Small intestine (tissue), 7 donors: ENCODE data around the gene PARD3. TPM values are rescaled to one million over a fixed set of nuclear protein-coding genes. Genes with fewer than 3 reads are reported as not detected.
A peak's percentile ranks its signal among the peaks of the same experiment; 100 is the strongest.

Source experiments
- DNase-seq, 2 donors: peaks; one replicate each; pipeline versions ENCODE4 v3.0.0 to v3.0.0-alpha.2; 2013
- FAIRE-seq: peaks from 2 replicates; lab custom pipeline; 2012; peaks lifted over from hg19 to GRCh38; lab: Jason Lieb, UNC
- H3K27ac ChIP-seq, 3 donors: one replicate each; pipeline ENCODE4 v1.5.1; 2013; ENCODE audit warnings: low read length in 2 of 3, mild to moderate bottlenecking in 2 of 3, control low read depth in 1 of 3, inconsistent platforms in 1 of 3, low read depth in 1 of 3, moderate library complexity in 1 of 3
- H3K27me3 ChIP-seq, 3 donors: one replicate each; pipeline ENCODE4 v1.6.1; 2013; ENCODE audit warnings: low read length in 3 of 3, inconsistent platforms in 1 of 3; ENCODE audit not compliant: control insufficient read depth in 3 of 3, insufficient read depth in 3 of 3
- H3K36me3 ChIP-seq, 3 donors: one replicate each; pipeline ENCODE4 v1.6.1; 2013; ENCODE audit warnings: low read length in 3 of 3, inconsistent platforms in 1 of 3, low read depth in 1 of 3, mild to moderate bottlenecking in 1 of 3, moderate library complexity in 1 of 3; ENCODE audit not compliant: control insufficient read depth in 3 of 3, insufficient read depth in 2 of 3
- H3K4me1 ChIP-seq, 3 donors: one replicate each; pipeline ENCODE4 v1.6.1; 2013; ENCODE audit warnings: low read length in 2 of 3, inconsistent platforms in 1 of 3, low read depth in 1 of 3, mild to moderate bottlenecking in 1 of 3, moderate library complexity in 1 of 3; ENCODE audit not compliant: control insufficient read depth in 3 of 3, insufficient read depth in 2 of 3
- H3K4me3 ChIP-seq, 3 donors: one replicate each; pipeline ENCODE4 v1.5.1; 2013; ENCODE audit warnings: low read length in 3 of 3, control low read depth in 1 of 3, inconsistent platforms in 1 of 3, low read depth in 1 of 3, mild to moderate bottlenecking in 1 of 3, moderate library complexity in 1 of 3
- H3K9me3 ChIP-seq, 2 donors: one replicate each; pipeline ENCODE4 v1.6.1; 2013; ENCODE audit warnings: low read depth in 1 of 2, low read length in 1 of 2; ENCODE audit not compliant: control insufficient read depth in 2 of 2, insufficient read depth in 1 of 2
- WGBS, 3 donors: extraction: QIAGEN DNeasy Blood & Tissue Kit; methylation state at CpG; one replicate each; pipeline ENCODE4 v1.1.7; 2013; 5-methylcytosine and 5-hydroxymethylcytosine counted together
- polyA plus RNA-seq, 4 donors: library from polyadenylated mRNA; stranded (reverse) in 3 of 4; unstranded in 1 of 4; fragments of 200-250 nt in 3 of 4; fragments of 120-200 nt in 1 of 4; gene quantifications; one replicate each; pipeline versions ENCODE4 v1.2.1 to v1.2.3, GENCODE V29; 2013
- donor health status: healthy with polysubstance abuse.
- donor health status: control.
- donor health status: control.
- donor health status: Bipolar disorder and iron deficiency.
- donor health status: healthy.

The PARD3 gene
- polyA plus RNA-seq, 4 donors: 14.3 to 24.3 (median 15.5) TPM

DNA sequence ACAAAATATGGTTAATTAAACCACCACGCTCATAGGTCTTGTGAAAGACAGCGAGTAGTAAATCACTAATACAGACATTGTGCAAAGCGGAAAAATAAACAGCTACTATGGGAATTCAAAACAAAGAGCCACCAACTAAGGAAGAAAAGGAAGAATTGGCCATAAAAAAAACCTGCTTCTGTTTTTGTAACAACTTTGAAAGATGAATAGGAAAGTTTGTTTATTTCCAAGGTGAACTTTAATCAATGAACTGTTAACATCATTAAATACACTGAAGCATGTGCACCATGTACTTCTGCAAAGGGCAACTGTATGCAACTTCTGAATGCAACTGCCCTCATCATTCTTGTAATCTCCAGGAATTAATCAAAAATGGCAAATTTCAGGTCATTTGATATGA, 651.1 kb downstream of the PARD3 start:
- no peak for FAIRE-seq
- WGBS, 3 donors: 88 to 91% (median 90%) methylated on average over 3 of the region's 3 CpGs
- H3K9me3 ChIP-seq: peaks cover 0 to 6% of the 10 kb centered on the region in 2 donors
- H3K27me3 ChIP-seq: no peaks in the 10 kb centered on the region
- peaks cover 0 to 2% (median 0%) of the 10 kb centered on the region in 3 donors for H3K4me1 ChIP-seq
- no peak overlapping the region for H3K4me3 ChIP-seq
- no peak for DNase-seq
- H3K27ac ChIP-seq: no peak overlapping the region
- peaks cover 0 to 2% (median 0%) of the 10 kb centered on the region in 3 donors for H3K36me3 ChIP-seq

GRCh38 chr10:34163075-34163905, 651.8 kb downstream of the PARD3 start:
- Histone ChIP-seq H3K36me3 (peaks cover 0 to 2% (median 0%) of the 10 kb centered on the region in 3 donors), H3K4me3 (no peak overlapping the region), H3K4me1 (peaks cover 0 to 2% (median 0%) of the 10 kb centered on the region in 3 donors), H3K9me3 (peaks cover 0 to 6% of the 10 kb centered on the region in 2 donors), H3K27me3 (no peaks in the 10 kb centered on the region), H3K27ac (no peak overlapping the region)
- WGBS, 3 donors: 74 to 79% (median 77%) methylated on average over 11 of the region's 11 CpGs
- FAIRE-seq (no peak), DNase-seq (peak in 1 of 2 donors; percentile 19)

GRCh38 chr10:34161777-34162370, 653.2 kb downstream of the PARD3 start:
- FAIRE-seq: no peak
- H3K36me3 ChIP-seq: peaks cover 0 to 2% (median 0%) of the 10 kb centered on the region in 3 donors
- peaks cover 0 to 2% (median 0%) of the 10 kb centered on the region in 3 donors for H3K4me1 ChIP-seq
- H3K27ac ChIP-seq: no peak overlapping the region
- no peak for DNase-seq
- no peaks in the 10 kb centered on the region for H3K27me3 ChIP-seq
- H3K9me3 ChIP-seq: peaks cover 0 to 6% of the 10 kb centered on the region in 2 donors
- WGBS, 3 donors: 84 to 90% (median 88%) methylated on average over 7 of the region's 7 CpGs
- H3K4me3 ChIP-seq: no peak overlapping the region

- Histone ChIP-seq H3K4me3 (no peak overlapping the region), H3K9me3 (peaks cover 0 to 6% of the 10 kb centered on the region in 2 donors), H3K36me3 (peaks cover 0 to 2% (median 0%) of the 10 kb centered on the region in 3 donors), H3K27me3 (no peaks in the 10 kb centered on the region), H3K4me1 (peaks cover 0 to 2% (median 0%) of the 10 kb centered on the region in 3 donors), H3K27ac (no peak overlapping the region)
- DNase-seq (no peak), FAIRE-seq (no peak)
- 94 to 96% (median 95%) methylated on average over 3 of the region's 3 CpGs for WGBS, 3 donors
These were observed 654.5 kb downstream of the PARD3 start for GRCh38 chr10:34160595-34160994.

GRCh38 chr10:34157501-34157900, 657.6 kb downstream of the PARD3 start:
- peaks cover 0 to 2% (median 0%) of the 10 kb centered on the region in 3 donors for H3K36me3 ChIP-seq
- FAIRE-seq: no peak
- 78 to 97% (median 84%) methylated on average over 1 of the region's 1 CpG for WGBS, 3 donors
- H3K9me3 ChIP-seq: peaks cover 0 to 6% of the 10 kb centered on the region in 2 donors
- no peak overlapping the region for H3K27ac ChIP-seq
- no peak overlapping the region for H3K4me3 ChIP-seq
- no peaks in the 10 kb centered on the region for H3K27me3 ChIP-seq
- no peaks in the 10 kb centered on the region for H3K4me1 ChIP-seq
- DNase-seq: no peak

DNA sequence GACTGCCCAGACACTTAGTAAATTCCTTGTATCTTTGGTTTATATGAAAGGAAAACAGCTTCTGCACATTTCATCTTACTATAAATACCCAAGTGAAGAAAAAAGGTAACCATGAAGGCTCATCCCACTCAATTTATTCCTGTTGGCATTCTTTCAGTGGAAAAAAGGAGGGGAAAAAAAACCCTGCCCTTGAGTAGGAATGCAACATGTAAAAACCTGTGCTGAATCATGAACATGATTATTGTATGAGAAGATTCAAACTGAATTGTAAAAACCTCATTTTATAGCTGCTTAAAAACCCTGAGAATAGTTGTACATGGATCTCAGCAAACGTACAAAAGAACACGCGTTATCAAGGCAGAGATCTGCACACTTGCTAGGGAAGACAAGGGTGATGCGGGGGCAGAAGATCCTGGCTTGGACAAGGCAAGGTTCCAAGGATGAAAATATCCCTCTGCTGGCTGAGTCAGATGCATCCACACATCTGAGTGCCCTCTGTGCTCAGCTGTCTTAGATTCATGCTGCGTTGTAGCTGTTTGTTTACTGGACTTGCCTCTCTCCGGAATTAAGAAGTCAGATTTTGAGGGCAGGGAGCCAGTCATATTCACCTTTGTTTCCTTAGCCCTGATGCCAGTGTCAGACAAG, 658.2 kb downstream of the PARD3 start:
- H3K4me1 ChIP-seq: no peaks in the 10 kb centered on the region
- H3K36me3 ChIP-seq: no peaks in the 10 kb centered on the region
- no peaks in the 10 kb centered on the region for H3K27me3 ChIP-seq
- no peak for DNase-seq
- no peak overlapping the region for H3K4me3 ChIP-seq
- H3K27ac ChIP-seq: no peak overlapping the region
- H3K9me3 ChIP-seq: peaks cover 0 to 2% of the 10 kb centered on the region in 2 donors
- no peak for FAIRE-seq
- 76 to 82% (median 79%) methylated on average over 6 of the region's 6 CpGs for WGBS, 3 donors

GRCh38 chr10:34155812-34156211, 659.3 kb downstream of the PARD3 start:
- FAIRE-seq: no peak

GRCh38 chr10:34154383-34154900, 660.7 kb downstream of the PARD3 start:
- no peaks in the 10 kb centered on the region for H3K4me1 ChIP-seq
- no peak for FAIRE-seq

More at GRCh38 chr10:34155812-34156211, 659.3 kb downstream of the PARD3 start:
- Histone ChIP-seq H3K4me1 (no peaks in the 10 kb centered on the region), H3K36me3 (no peaks in the 10 kb centered on the region), H3K9me3 (no peaks in the 10 kb centered on the region), H3K4me3 (no peak overlapping the region), H3K27me3 (no peaks in the 10 kb centered on the region), H3K27ac (no peak overlapping the region)
- WGBS, 3 donors: 72 to 87% (median 73%) methylated on average over 3 of the region's 3 CpGs
- no peak for DNase-seq

More at GRCh38 chr10:34154383-34154900, 660.7 kb downstream of the PARD3 start:
- 70 to 78% (median 77%) methylated on average over 5 of the region's 5 CpGs for WGBS, 3 donors
- no peaks in the 10 kb centered on the region for H3K27me3 ChIP-seq
- no peak overlapping the region for H3K4me3 ChIP-seq
- H3K27ac ChIP-seq: no peak overlapping the region
- H3K36me3 ChIP-seq: no peaks in the 10 kb centered on the region
- no peaks in the 10 kb centered on the region for H3K9me3 ChIP-seq
- DNase-seq: no peak
